ENCODE results near the gene OSBPL2.

DNA sequence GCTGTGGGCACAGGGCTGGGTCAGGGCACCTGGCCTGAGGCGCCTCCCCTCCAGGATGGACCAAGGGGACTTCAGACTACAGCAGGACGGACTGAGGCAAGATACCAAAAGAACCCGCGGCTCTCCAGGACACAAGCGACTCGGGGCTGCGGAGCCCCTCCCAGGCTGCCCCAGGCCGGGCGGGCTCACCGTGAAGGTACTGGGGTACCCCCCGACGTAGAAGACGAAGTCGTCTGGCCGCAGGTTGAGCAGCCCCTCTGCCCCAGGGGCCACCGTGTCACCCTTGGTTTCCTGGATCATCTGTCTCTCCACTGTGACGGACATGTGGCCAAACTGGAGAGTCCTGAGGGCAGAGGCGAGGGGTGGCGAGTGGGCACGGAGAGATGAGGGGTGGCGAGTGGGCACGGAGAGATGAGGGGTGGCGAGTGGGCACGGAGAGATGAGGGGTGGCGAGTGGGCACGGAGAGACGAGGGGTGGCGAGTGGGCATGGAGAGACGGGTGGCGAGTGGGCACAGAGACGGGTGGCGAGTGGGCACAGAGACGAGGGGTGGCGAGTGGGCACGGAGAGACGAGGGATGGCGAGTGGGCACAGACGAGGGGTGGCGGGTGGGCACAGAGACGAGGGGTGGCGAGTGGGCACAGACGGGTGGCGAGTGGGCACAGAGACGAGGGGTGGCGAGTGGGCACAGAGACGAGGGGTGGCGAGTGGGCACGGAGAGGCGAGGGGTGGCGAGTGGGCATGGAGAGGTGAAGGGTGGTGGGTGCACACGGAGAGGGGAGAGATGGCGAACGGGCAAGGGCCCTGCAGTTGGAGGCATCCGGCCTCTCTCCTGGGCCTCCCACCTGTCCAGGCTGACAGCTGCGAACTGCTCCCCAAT, 75.4 kb downstream of the OSBPL2 start:
- TF ChIP-seq, protein P1, sequence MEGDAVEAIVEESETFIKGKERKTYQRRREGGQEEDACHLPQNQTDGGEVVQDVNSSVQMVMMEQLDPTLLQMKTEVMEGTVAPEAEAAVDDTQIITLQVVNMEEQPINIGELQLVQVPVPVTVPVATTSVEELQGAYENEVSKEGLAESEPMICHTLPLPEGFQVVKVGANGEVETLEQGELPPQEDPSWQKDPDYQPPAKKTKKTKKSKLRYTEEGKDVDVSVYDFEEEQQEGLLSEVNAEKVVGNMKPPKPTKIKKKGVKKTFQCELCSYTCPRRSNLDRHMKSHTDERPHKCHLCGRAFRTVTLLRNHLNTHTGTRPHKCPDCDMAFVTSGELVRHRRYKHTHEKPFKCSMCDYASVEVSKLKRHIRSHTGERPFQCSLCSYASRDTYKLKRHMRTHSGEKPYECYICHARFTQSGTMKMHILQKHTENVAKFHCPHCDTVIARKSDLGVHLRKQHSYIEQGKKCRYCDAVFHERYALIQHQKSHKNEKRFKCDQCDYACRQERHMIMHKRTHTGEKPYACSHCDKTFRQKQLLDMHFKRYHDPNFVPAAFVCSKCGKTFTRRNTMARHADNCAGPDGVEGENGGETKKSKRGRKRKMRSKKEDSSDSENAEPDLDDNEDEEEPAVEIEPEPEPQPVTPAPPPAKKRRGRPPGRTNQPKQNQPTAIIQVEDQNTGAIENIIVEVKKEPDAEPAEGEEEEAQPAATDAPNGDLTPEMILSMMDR (IDR thresholded peaks at IDR 0.05), result no peak
- no peak for TF ChIP-seq POLR2A (IDR thresholded peaks at IDR 0.05)
- TF ChIP-seq POLR2AphosphoS5 (IDR thresholded peaks at IDR 0.05), result no peak
